C4-2B (cell line): ENCODE data around the gene TCHH.

Experiments
- H3K27ac ChIP-seq: fragments of 450-650 bp; 2 replicates; pipeline ENCODE4 v1.5.1; 2017
- CTCF ChIP-seq: fragments of 450-650 bp; conservative IDR thresholded peaks from 2 replicates; pipeline ENCODE4 v1.5.1; 2017; ENCODE audit warnings: mild to moderate bottlenecking
- ZFX ChIP-seq: fragments of 450-650 bp; IDR thresholded peaks from 2 replicates; pipeline ENCODE4 v1.6.1; 2017

The TCHH gene

DNA sequence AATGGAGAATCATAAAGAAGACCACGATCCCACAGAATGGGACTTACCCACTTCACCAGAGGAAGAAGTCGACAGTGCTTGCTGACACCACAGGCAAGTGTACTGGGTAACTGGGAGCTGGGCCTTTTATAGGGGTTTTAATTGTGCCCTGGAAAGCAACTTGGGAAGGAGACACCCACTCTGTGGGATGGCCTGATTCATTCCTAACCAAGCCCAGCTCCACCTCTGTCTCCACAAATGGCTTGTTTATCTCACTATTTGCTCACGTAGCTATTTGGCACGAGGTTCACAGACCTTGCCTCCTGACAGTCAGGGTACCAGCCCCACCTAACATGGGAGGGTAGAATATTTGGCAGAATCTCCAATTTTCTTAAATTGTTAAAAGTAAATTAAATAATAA is at the start of gene TCHH:
TSS of gene TCHH (minus strand) at position 101 of the 400 bp plus-strand sequence. CDS start 1,364 bp downstream, outside the sequence.
- H3K27ac ChIP-seq, result no peak within 1 kb of the TSS
- TF ChIP-seq ZFX (no peak), CTCF (no peak)

- no peak overlapping the region for H3K27ac ChIP-seq
- no peak for TF ChIP-seq CTCF
- TF ChIP-seq ZFX, result no peak
Measured at GRCh38 chr1:152164517-152165136, 49.4 kb upstream of the TCHH start.

DNA sequence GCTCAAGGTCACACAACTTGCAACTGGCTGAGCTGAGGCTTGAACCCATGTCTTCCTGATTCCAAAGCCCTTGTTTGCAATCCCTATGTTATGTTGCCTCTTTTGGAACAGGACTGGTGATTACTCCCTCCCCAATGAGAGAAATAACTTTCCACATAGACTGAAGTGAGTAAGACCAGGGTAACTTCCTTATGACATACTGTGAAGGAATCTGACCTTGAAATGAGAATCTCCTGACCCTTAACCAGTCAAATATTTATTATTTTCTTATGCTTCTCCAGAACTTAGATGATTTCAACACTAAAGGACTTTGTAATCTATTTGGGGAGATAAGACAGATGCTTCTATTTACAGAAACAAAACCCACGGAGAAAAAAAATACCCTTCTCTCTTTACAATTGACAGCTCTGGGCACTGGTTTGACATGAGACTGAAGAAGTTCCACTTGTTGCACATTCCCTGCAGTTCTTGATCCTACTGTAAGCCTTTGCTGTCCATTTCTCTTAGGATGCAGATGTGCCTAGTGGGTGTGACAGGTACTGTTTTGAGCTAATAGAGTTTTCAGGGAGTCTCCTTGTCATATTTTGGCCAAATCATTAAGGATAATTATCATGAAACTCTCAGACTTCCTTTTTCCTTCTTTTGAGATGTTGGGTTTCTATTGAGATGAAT is 47.7 kb upstream of the TCHH start:
- TF ChIP-seq CTCF (no peak), ZFX (no peak)
- H3K27ac ChIP-seq, result no peak overlapping the region

- H3K27ac ChIP-seq, result no peak overlapping the region
- TF ChIP-seq CTCF, result no peak
- TF ChIP-seq ZFX, result no peak
Measured at GRCh38 chr1:152160576-152160975, 45.3 kb upstream of the TCHH start.

DNA sequence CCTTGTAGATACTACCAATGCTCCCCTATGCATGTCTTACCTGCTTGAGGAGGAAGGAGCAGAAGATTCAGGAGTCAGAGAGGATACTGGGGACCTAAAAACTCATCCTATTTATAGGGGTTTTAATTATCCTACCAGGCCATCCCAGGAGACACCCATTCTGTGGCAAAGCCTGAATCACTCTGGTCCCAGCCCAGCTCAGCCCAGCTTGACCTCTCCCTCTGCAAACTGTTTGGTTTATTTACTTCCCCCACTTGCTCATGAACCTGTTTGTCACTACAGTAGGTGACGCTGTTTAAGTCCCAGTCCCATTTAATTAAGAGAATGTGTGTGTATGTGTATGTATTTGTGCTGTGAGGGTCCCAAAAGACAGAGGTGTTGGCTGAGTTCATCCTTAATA is 43.9 kb upstream of the TCHH start, which contains the start of gene RPTN:
TSS of gene RPTN (minus strand) at position 85 of the 400 bp plus-strand sequence. CDS start 1,339 bp downstream, outside the sequence.
- no peak for TF ChIP-seq ZFX
- no peak for TF ChIP-seq CTCF
- H3K27ac ChIP-seq, result no peak within 1 kb of the TSS

DNA sequence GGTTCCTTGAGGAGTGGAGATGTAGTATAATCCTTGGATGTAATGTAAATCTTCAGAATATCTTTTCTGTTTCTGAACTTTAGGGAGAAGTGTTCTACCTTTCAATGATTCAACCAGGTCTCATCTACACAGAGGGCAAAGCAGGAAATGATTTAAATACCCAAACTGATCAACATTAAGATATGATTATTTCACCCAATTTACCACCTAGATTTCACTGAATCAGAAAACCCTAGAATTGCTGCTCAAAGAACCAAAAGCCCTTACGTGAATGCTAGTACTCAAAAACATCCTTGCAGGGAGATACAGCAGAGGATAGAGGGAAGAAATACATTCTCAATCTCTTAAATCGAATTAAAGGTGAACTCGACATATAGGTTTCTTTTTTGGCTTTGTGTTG is 38.8 kb upstream of the TCHH start:
- TF ChIP-seq CTCF (no peak), ZFX (no peak)
- no peak overlapping the region for H3K27ac ChIP-seq

- H3K27ac ChIP-seq, result no peak overlapping the region
- TF ChIP-seq ZFX (no peak), CTCF (no peak)
Measured at GRCh38 chr1:152151646-152152045, 36.4 kb upstream of the TCHH start.
